HCEC 1CT (cell line): Measurements from ENCODE around the gene SMG6.
A peak's percentile ranks its signal among the peaks of the same experiment; 100 is the strongest.
"Not testable (repeated sequence)": the region's sequence is repeated elsewhere in the genome, so short reads cannot be mapped to it uniquely, and the experiment has no call there.

Experiments used
- DNase-seq: peaks from one replicate; pipeline ENCODE4 v3.0.0-alpha.2; 2017

Gene SMG6

DNA sequence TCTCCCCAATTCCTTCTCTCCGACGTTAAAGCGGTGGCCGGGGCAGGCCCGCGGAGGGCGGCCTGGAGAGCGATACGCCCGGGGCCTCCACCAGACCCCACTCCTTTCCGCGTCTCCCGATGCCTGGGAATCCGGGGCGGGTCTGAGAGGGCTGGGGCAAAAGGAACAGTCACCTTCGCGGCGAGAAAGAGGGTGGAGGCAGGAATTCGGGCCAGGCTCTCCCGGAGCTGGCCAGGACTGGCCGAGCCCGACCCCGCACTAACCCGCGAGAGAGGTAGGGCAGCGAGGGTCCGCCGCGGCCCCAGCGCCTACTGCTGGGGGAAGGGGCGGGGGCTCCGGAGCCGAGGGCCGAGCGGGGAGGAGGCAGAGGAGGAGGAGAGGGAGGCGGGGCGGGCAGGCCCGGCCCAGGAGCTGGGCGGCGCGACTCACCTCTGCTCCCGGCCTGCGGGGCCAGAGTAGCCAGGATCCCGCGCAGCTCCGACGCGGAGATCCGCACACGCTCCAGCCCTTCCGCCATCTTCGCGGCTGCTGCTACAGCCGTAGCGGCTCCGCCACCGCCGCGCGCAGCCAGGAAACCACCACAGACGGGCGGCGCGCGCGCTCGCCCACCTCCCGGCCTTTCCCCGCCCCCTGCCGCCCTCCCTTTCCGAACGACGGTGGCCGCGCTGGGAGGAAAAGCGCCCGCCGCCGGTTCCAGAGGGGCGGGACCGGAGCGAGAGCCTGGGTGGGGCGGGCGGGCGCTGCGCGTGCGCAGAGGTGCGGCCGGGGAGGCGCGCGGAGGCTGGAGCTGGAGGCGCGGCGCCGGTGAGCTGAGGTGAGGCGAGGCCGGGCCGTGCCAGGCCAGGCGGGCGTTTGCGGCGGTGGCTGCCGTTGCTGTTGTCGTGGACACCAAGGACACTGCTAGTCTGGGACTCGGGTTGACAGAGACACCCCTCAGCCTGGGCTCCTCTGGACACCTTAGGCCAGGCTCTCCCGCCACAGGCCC is at the start of gene SMG6, which contains the start of gene SRR:
SMG6 (minus strand) TSS at position 582 of the 985 bp plus-strand sequence; CDS start at position 517, 65 bp downstream.
SRR (plus strand) TSS at position 747 of the 985 bp plus-strand sequence. CDS start 11,611 bp downstream, outside the sequence.
- DNase-seq: peak; percentile 87

- no peak for DNase-seq
Observed at GRCh38 chr17:2351269-2351668, 47.7 kb upstream of the SMG6 start.

DNA sequence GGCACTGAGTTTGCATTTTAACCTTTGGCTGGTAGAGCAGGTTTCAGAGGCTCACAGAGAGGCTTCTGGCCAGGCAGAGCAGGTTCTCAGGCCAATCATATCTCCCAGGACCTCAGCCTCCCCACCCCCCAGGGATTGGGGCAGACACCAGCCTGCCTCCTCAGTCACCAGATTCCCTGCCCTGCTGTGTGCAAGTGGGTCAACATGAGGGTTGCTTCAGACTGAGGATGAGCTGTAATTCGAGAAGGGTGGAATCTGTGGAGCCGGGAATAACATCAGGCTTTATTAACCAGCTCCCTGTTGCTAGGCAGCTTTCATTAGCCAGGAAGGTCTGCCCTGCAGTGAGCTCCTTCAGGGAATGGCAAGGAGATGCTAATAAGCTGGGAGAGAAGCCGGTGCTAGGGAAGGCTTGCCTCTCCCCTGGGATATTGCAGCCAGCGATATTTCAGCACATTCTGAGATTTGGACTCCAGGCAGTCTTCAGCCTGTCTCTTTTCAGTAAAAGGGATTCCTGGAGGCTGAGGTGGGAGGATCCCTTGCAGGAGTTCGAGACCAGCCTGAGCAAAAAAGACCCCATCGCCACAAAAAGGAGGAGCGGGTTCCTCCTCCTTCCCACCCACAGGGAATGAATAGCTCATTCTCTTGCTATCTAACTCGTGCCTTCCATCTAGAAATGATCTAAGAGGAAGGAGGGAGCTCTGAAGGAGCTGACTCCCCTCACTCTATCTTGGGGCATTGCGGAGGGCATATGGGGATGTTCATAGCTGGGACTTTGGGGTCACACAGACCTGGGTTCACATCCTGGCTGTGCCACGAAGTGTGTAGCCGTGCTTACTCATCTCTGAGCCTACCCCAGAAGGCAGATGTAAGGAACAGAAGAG is 44.5 kb upstream of the SMG6 start:
- peak; percentile 87 for DNase-seq

DNA sequence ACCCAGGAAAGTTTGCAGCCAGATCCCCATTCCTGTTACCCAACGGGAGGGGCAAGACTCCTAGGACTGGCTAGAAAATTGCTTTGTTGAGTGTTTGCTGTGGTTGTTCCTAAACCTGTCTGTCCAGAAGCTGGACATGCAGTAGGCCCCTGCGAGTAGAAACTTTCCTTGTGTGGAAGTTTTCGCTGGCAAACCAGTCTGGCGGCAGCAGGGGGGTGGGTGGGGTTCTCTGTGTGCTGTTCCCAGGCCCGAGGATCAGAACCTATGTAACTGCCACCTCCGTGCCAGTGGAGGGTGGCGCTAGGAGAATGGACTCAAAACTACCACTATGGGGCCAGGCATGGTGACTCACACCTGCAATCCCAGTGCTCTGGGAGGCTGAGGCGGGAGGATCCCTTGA is 42.9 kb upstream of the SMG6 start:
- no peak for DNase-seq

- no peak for DNase-seq
Observed at GRCh38 chr17:2344528-2344927, 40.9 kb upstream of the SMG6 start.

- DNase-seq: no peak
Observed at GRCh38 chr17:2343421-2343820, 39.8 kb upstream of the SMG6 start.

DNA sequence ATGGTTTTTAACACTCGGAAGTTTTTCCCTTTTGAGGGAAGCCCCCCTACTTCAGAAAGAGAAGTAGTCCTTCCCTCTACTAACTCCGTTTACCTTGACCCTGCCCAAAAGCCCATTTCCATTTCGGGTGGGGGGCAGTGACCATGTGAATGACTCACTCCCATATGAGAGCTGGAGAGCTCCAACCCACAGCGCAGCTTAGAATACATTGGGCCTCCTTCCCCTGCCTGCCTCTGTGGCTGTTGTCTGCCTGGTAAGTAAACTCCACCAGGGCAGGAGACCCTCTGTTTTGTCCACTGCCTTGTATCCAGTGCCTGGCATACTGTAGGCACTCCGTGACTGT is 34.7 kb upstream of the SMG6 start:
- DNase-seq: no peak

DNA sequence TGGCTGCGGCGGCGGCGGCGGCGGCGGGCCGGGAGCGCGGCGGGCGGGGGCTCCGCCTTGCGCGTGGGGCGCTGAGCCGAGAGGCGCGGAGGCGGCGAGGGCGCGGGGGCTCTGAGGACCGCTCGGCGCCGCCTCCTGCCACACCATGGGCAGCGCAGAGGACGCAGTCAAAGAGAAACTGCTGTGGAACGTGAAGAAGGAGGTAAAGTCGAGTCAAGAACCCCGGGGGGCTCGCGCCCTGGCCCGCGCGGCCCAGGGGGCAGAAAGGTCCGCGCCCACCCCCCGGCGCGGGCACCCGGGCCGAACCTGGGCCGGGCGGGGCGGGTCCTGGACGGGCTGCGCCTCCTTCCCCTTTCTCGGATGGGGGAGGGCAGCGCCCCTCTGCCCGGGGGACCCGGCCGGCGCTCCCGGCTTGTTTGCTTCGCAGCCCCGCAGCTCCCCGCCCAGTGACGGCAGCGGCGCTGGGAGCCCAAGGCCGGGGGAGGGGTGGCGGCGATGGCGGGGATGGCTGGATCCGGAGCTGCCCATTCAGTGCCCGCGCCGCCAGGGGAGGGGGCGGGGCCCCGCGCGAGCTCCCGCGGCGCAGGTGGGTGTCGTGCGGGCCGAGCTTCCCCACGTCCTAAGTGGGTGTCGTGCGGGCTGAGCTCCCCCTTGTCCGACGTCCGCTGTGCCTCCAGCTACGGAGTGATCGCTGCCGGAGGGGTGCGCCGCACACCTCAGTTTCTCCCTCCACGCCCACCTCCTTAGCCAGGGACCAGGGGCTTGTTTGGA is 34.1 kb upstream of the SMG6 start:
- peak; percentile 41 for DNase-seq

- DNase-seq: peak; percentile 21
Observed at GRCh38 chr17:2336852-2337543, 33.4 kb upstream of the SMG6 start, which contains the start of gene SGSM2. Gene SGSM2 (plus strand): TSS chr17:2337501. CDS start chr17:2337689, 188 bp downstream.

GRCh38 chr17:2336215-2336851 is 32.7 kb upstream of the SMG6 start, which contains the start of gene TSR1:
Gene TSR1 (minus strand): TSS chr17:2336457. CDS start chr17:2336427, 30 bp downstream.
- peak; percentile 87 for DNase-seq

DNA sequence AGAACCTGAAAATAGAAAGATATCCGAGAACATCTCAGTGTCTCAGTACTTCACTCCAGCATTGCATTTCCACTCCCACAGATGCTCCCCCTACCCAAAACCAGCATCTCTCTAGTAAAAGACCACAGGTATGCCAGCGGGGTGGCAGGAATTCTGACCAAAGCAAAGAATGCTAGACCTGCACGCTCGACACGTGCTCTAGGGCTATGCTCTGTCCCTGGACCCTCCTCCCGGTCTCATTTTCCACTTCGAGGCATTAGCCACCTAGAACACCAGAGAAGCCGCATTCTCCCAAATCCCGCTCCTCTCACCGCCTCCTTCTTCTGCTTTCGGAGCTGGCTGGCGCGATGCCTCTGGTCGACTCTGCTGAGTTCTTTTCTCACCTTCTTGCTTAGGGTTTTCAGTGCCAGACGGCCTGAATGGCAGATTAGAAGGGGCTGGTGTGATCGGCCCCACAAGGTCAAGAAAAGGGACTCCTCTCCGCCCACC is 32.2 kb upstream of the SMG6 start:
- no peak for DNase-seq

- DNase-seq: no peak
Observed at GRCh38 chr17:2331303-2331702, 27.7 kb upstream of the SMG6 start.

GRCh38 chr17:2323629-2324314 is 20.2 kb upstream of the SMG6 start:
- DNase-seq: no peak

DNA sequence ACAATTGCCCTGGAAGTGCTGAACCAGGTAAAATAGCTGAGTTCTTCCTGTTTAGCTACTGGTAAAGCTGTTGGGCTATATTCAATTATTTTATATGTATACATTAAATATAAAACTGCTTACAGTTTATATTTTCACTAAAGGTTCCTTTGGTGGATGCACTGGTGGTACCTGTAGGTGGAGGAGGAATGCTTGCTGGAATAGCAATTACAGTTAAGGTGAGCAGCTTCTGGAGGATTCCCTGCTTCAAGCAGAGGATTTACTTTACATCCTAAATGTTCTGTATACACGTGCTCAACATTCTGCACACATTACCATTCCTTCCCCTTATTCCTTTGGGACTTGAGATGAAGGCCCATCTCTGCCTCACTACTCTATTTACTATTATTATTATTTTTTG is 17.8 kb upstream of the SMG6 start:
- no peak for DNase-seq

DNA sequence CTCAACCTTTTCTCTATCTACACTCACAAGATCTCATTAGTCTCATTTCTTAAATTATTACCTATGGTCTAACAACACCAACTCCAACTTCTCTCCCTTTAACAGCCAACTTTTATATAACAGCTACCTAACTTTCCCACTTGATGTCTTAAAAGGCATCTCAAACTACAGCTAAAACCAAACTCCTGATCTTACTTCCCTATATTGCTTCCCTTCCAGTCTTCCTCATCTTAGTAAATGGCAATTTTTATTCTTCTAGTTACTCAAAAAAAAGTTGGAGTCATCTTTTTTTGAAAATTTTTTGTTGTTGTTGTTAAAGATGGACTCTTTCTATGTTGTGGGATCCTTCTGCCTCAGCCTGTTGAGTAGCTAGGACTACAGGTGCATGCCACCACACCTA is 15.5 kb upstream of the SMG6 start:
- no peak for DNase-seq

DNA sequence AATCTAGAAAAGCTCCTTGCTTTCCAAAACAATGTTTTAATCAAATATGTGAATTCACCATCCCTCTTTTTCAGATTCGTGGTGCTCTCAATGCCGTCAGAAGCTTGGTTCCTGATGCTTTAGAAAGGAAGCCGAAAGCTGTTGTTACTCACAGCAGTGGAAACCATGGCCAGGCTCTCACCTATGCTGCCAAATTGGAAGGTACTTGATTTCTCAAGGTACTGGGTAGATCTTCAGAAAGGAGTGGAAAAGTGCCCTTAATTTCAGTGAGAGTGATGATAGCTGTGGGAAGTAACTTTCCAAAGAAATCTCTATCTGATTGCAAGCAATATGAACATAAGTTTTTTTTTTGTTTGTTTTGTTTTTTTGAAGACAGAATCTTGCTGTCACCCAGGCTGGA is 14.2 kb upstream of the SMG6 start:
- DNase-seq: no peak

DNA sequence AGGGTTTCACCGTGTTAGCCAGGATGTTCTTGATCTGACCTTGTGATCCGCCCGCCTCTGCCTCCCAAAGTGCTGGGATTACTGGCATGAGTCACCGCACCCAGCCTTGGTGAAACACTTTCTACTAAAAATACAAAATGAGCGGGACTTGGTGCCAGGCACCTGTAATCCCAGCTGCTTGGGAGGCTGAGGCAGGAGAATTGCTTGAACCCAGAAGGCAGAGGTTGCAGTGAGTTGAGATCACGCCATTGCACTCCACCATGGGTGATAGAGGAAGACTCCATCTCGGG is 13.3 kb upstream of the SMG6 start:
- not testable (repeated sequence) for DNase-seq

- DNase-seq: no peak
Observed at GRCh38 chr17:2312736-2313135, 9.2 kb upstream of the SMG6 start.

- no peak for DNase-seq
Observed at GRCh38 chr17:2309338-2310154, 6.0 kb upstream of the SMG6 start.

GRCh38 chr17:2304931-2305330 is 1.3 kb upstream of the SMG6 start:
- DNase-seq: no peak
